Measurements from ENCODE around the gene MOV10. TPM values are rescaled to one million over a fixed set of nuclear protein-coding genes. Genes with fewer than 3 reads are reported as not detected.
A peak's percentile ranks its signal among the peaks of the same experiment; 100 is the strongest.

The MOV10 gene
- total RNA-seq, 1 donor = 38.7 TPM

DNA sequence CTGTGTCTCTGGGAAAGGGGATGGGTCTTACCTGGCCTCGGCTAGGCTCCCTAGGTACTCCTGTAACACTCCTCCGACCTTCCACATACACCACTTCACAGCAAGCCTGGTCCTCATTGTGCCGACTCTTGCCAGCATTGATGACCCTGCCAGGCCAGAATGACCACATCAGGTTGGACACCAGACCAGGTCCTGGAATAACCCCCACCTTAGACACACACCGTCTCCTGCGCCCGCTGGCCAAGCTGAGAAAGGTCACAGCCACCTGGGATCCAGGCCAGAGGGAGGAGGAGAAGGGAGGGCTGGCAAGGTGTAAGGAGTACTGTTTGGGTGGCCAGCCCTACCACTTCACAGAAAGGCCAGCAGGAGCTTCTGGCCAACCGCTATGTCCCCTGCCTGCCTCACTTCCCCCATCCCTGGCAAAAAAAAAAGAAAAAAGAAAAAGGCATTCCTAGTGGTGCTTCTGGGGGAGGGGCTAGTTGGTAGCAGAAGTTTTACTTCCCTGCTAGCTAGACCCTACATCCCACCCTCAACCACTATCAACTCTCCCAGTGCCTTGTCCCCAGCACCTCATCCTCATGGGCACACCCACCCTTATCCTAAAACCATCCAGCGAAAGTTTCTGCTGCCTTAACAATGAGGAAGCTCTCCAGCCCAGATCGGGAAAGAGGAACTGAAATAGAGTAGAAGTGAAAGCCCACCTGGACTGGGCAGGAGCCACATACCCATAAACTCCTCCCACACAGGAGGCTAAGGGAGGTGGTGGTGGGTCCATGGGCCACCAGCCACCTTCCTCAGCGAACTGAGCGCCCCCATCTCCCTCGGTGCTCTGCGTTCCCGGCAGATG lies 39.2 kb downstream of the MOV10 start:
- Histone ChIP-seq H2AFZ (ENCODE audit: low read length) (peak overlapping the region; percentile 83), H3K4me1 (ENCODE audit: insufficient read depth, low read length) (peaks cover 12% of the 10 kb centered on the region), H3K4me3 (ENCODE audit: insufficient read depth, low read length) (peak overlapping the region; percentile 79), H3K9me3 (ENCODE audit: low read depth, low read length) (no peaks in the 10 kb centered on the region), H3K4me2 (ENCODE audit: insufficient read depth, low read length) (peak overlapping the region; percentile 97), H3K27ac (ENCODE audit: low read depth, low read length) (no peak overlapping the region), H3K79me2 (ENCODE audit: insufficient read depth, low read length) (no peaks in the 10 kb centered on the region), H3K36me3 (ENCODE audit: insufficient read depth, low read length) (no peaks in the 10 kb centered on the region), H4K20me1 (ENCODE audit: insufficient read depth, low read length) (no peaks in the 10 kb centered on the region), H3K27me3 (ENCODE audit: insufficient read depth, low read length) (no peaks in the 10 kb centered on the region)
- peak; percentile 58 for DNase-seq (ENCODE audit: insufficient read length, low spot score, missing footprints)
- TF ChIP-seq, protein P1, sequence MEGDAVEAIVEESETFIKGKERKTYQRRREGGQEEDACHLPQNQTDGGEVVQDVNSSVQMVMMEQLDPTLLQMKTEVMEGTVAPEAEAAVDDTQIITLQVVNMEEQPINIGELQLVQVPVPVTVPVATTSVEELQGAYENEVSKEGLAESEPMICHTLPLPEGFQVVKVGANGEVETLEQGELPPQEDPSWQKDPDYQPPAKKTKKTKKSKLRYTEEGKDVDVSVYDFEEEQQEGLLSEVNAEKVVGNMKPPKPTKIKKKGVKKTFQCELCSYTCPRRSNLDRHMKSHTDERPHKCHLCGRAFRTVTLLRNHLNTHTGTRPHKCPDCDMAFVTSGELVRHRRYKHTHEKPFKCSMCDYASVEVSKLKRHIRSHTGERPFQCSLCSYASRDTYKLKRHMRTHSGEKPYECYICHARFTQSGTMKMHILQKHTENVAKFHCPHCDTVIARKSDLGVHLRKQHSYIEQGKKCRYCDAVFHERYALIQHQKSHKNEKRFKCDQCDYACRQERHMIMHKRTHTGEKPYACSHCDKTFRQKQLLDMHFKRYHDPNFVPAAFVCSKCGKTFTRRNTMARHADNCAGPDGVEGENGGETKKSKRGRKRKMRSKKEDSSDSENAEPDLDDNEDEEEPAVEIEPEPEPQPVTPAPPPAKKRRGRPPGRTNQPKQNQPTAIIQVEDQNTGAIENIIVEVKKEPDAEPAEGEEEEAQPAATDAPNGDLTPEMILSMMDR (IDR thresholded peaks at IDR 0.05; ENCODE audit: extremely low read depth, low read depth, low read length) = no peak

DNA sequence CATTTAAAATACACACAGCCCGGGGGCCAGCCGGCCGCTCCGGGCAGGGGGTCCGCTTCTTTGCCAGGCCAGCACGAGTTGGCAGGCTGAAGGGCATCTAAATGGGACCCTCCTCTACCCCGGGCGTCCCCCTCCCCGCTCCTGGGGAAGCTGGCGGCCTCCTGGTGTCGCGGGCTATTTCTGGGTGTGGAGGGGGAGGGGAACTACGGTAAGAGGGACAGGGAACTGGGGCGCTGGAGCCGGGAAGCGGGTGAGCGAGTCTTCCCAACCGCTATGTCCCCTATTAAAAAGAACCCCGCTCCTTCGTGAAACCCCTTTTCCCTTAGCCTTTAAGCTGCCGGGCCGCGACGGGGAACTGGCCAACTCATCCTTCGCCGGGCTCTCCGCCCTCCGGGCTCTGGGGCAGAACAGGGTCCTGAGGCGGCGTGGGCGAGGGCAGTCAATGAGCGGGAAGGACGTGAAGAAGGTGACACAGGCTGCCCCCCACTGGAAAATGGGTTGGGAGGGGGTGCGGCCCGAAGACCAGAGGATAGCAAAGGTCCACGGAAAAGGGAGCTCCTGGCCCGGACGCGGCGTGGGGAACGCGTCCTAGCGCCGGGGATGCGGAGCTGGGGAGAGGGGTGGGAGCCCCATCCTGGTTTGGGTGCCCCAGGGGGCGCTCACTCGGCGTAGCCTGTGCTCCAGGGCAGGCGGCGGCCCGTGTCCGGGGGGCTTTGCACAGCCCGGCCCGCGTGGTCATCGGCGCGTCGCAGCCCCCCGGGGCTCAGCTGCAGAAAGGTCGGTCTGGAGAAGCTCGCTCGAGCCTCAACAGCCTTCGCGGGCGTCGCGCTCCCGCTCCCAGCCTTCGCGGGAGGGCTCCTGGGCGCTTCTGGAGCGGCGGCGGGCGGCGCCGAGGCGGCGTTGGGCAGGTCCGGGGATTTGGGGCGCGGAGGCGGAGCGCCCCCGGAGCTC lies 40.1 kb downstream of the MOV10 start:
- peak; percentile 83 for DNase-seq (ENCODE audit: insufficient read length, low spot score, missing footprints)
- H3K27ac ChIP-seq (ENCODE audit: low read depth, low read length) = no peak overlapping the region
- no peaks in the 10 kb centered on the region for H4K20me1 ChIP-seq (ENCODE audit: insufficient read depth, low read length)
- no peaks in the 10 kb centered on the region for H3K79me2 ChIP-seq (ENCODE audit: insufficient read depth, low read length)
- H3K36me3 ChIP-seq (ENCODE audit: insufficient read depth, low read length) = no peaks in the 10 kb centered on the region
- no peaks in the 10 kb centered on the region for H3K27me3 ChIP-seq (ENCODE audit: insufficient read depth, low read length)
- peaks cover 12% of the 10 kb centered on the region for H3K4me1 ChIP-seq (ENCODE audit: insufficient read depth, low read length)
- H3K4me2 ChIP-seq (ENCODE audit: insufficient read depth, low read length) = peak overlapping the region; percentile 97
- TF ChIP-seq, protein P1 (IDR thresholded peaks at IDR 0.05; ENCODE audit: extremely low read depth, low read depth, low read length) = no peak
- H2AFZ ChIP-seq (ENCODE audit: low read length) = peak overlapping the region; percentile 83
- H3K4me3 ChIP-seq (ENCODE audit: insufficient read depth, low read length) = peak overlapping the region; percentile 79
- no peaks in the 10 kb centered on the region for H3K9me3 ChIP-seq (ENCODE audit: low read depth, low read length)

DNA sequence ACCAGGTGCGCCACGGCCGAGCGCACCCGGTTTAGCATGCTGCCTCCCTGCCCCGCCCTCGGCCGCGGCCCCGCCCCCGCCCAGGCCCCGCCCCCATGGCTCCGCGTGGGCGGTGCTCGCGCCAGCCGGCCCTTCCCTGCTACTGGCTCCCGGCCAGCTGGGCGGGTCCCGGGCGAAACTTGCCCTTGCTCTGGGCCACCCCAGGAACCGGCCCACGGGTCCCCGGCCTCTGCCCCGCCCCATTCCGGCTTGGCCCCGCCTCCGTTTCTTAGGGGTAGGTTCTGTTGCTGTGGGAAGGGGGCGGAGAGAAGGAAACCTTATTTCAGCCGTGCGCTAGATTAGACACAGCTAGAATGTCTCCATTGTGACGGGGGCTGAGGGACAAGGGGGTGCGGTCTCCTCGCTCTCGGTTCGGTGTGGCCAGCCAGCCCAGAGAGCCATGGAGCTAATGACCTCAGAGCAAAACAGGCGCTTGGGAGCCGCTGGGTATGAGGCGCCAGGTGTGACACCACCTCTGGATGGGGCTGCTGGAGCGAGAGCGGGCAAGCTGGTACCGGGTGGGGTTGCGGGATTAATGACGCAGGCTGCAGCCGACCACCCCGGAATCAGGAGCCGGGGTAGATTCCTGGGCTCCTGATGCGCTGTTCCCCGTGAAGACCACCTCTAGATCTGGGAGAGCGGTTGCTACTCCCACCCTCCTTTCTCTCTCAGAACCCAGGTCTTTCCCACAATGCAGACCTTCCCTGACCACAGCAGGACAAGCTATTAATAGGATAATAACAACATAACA lies 41.0 kb downstream of the MOV10 start, which contains the start of gene PPM1J:
TSS of gene PPM1J (minus strand) at position 69 of the 790 bp plus-strand sequence. CDS start at position 38, 31 bp downstream.
- peak within 1 kb of the TSS; percentile 79 for H3K4me3 ChIP-seq (ENCODE audit: insufficient read depth, low read length)
- DNase-seq (ENCODE audit: insufficient read length, low spot score, missing footprints) = peak; percentile 100
- TF ChIP-seq, protein P1 (IDR thresholded peaks at IDR 0.05; ENCODE audit: extremely low read depth, low read depth, low read length) = no peak

More for the DNA sequence above, 41.0 kb downstream of the MOV10 start, which contains the start of gene PPM1J:
- peak within 1 kb of the TSS; percentile 97 for H3K4me2 ChIP-seq (ENCODE audit: insufficient read depth, low read length)
- H3K36me3 ChIP-seq (ENCODE audit: insufficient read depth, low read length) = no peaks in the 10 kb centered on the region
- peak within 1 kb of the TSS; percentile 28 for H3K27ac ChIP-seq (ENCODE audit: low read depth, low read length)
- H3K4me1 ChIP-seq (ENCODE audit: insufficient read depth, low read length) = peaks cover 12% of the 10 kb centered on the region
- no peaks in the 10 kb centered on the region for H3K79me2 ChIP-seq (ENCODE audit: insufficient read depth, low read length)
- H2AFZ ChIP-seq (ENCODE audit: low read length) = peak within 1 kb of the TSS; percentile 93
- no peaks in the 10 kb centered on the region for H3K27me3 ChIP-seq (ENCODE audit: insufficient read depth, low read length)
- H4K20me1 ChIP-seq (ENCODE audit: insufficient read depth, low read length) = no peaks in the 10 kb centered on the region
- no peaks in the 10 kb centered on the region for H3K9me3 ChIP-seq (ENCODE audit: low read depth, low read length)
